Activated naive CD8-positive, alpha-beta T cell treated with anti-CD3 and anti-CD28 coated beads, Interleukin-2, amount 50 U/mL, for 16 hours (primary cell): ENCODE data around the gene SCGB1A1.

Source experiments
- DNase-seq: peaks from one replicate; pipeline ENCODE4 v3.0.0-alpha.2; 2020; ENCODE audit warnings: low read depth, low spot score

SCGB1A1 gene

DNA sequence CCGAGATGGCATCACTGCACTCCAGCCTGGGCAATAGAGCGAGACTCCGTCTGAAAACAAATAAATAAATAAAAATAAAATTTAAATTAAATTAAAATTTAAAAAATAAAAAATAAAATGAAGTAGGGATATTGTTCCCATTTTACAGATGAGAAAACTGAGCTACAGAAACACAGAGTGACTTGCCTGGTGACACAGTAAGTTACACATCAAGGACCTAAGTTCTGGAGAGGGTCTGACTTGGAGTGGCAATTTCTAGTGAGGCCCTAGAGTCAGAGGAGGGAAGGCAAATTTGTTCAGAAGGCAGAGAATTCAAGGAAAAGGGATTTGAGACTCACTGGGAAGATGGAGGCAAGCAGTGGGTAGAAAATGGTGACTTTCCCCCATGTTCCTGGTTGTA is 2.0 kb downstream of the SCGB1A1 start:
- no peak for DNase-seq

DNA sequence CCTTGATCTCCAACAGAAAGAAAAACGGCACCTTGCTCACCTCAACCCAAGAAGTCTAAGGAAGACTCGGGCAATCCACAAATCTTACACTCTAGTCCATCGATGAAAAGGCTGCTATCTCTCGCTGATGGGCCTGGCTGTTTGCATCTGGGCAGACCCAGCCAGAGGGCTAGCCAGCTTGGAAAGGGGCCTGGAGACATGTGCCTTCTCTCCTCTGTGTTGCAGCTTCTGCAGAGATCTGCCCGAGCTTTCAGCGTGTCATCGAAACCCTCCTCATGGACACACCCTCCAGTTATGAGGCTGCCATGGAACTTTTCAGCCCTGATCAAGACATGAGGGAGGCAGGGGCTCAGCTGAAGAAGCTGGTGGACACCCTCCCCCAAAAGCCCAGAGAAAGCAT is 3.2 kb downstream of the SCGB1A1 start:
- DNase-seq: no peak

DNA sequence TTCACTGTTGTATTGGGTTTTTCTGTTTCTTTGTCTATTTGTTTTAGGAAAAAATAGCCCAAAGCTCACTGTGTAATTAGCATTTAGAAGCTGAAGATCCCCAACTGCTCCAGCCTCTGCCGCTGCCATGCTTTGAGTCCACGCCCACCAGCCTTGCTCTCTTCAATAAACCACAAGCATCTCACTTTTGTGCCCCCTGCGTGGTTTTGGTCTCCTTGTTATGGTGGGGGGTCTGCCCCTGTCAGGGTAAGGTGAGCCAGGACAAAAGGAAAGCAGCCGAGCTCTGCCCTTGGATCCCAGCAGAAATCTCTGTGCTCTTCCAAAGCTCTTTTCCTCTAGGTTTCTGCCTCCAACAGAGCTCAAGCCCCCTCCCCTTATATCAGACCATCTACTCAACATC is 4.2 kb downstream of the SCGB1A1 start:
- no peak for DNase-seq

DNA sequence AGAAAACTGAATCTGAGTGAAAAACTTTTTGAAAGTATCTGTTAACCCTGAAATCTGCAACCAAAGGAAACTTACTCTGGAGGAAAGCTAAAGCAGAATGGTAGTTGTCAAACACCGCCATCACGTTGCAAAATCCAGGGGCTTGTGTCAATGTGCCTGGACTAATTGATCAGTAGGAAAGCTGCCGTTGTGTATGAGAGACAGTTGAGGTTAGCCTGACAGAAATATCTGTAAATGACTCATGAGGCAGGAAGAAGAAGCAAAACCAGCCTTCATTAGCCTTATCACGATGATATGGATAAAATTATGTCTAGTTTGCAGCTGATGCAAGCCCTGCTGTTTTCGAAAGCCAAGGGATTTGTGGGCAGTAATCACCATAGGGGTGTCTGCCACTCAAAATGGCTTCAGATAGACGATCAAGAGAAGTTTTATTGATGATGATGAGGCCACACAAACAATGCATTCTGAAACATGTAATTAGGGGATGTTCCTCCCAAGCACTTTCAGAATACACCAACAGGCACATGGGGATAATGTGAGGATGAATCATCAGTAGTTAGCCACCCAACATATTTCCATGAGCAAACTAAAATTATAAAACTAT is 8.9 kb downstream of the SCGB1A1 start:
- DNase-seq: no peak

DNA sequence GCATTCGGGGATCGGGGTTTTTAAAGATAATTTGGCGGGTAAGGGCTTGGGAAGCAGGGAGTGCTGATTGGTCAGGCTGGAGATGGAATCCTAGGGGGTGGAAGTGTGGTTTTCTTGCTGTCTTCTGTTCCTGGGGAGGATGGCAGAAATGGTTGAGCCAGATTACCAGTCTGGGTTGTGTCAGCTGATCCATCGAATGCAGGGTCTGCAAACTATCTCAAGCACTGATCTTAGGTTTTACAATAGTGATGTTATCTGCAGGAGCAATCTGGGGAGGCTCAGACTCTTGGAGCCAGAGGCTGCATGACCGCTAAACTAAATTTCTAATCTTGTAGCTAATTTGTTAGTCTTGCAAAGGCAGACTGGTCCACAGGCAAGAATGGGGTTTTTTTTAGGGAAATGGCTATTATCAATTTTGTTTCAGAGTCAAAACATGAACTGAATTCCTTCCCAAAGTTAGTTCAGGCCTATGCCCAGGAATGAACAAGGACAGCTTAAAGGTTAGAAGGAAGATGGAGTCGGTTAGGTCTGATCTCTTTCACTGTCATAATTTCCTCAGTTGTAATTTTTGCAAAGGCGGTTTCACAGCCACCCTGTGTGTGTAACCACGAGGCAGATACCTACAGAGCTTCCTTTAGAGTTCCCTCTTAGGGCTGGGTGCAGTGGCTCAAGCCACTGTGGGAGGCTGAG is 10.2 kb downstream of the SCGB1A1 start:
- no peak for DNase-seq

DNA sequence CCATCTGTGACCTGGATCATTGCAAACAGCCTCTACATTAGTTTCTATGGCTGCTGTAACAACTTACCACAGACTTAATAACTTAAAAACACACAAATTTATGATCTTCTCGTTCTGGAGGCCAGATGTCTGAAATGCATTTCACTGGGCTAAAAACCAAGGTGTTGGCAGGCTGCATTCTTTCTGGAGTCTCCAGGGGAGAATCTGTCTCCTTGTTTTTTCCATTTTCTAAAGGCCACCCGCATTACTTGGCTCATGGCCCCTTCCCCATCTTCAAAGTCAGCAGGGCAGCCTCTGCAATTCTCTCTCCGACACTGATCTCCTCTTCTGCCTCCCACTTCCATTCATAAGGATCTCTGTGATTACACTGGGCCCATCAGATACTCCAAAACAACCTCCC is 11.6 kb downstream of the SCGB1A1 start:
- no peak for DNase-seq

DNA sequence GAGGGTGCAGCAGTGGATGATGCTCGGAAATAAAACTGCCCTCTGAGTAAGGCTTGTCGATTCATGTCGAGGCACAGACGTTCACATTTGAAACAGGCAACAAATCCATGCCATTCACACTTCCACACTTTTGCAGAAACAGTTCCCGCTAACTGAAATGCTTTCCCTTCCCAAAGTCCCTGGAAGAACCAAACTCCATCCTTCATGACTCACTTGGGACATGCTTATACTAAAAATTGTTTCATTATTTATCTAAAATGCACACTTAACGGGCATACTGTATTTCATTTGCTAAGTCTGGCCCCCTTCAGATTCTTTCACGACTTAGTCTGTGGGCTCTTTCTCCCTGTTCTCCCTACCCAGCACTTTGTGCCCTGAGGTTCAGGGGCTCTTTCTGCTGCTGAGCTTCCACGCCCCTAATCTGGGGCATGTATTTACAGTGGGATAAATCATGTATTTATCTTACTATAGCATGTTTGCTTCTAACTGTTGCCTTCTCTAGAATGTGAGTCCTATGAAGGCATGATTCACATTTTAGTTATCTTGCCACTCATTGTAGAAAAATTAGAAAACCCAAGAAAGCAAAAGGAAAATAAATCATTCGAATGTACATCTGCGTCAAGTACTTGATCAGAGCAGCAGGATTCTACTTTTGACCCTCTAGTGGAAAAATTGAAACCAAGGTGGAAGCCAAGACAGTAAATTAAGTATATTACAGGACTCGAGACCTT is 12.5 kb downstream of the SCGB1A1 start:
- DNase-seq: no peak

DNA sequence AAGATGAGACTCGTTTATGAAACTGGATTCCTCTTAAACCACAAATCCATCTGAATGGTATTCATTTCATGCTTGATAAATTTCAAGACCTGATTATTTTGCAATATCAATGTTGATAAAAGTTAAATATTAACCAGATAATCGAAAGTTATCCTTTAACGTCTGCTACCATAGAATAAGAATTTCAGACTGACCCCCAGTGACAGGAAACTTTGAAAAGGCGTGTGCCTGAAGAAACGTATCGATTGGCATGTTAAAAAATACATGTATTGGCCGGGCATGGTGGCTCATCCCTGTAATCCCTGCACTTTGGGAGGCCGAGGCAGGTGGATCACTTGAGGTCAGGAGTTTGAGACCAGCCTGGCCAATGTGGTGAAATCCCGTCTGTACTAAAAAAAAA is 13.9 kb downstream of the SCGB1A1 start:
- no peak for DNase-seq

DNA sequence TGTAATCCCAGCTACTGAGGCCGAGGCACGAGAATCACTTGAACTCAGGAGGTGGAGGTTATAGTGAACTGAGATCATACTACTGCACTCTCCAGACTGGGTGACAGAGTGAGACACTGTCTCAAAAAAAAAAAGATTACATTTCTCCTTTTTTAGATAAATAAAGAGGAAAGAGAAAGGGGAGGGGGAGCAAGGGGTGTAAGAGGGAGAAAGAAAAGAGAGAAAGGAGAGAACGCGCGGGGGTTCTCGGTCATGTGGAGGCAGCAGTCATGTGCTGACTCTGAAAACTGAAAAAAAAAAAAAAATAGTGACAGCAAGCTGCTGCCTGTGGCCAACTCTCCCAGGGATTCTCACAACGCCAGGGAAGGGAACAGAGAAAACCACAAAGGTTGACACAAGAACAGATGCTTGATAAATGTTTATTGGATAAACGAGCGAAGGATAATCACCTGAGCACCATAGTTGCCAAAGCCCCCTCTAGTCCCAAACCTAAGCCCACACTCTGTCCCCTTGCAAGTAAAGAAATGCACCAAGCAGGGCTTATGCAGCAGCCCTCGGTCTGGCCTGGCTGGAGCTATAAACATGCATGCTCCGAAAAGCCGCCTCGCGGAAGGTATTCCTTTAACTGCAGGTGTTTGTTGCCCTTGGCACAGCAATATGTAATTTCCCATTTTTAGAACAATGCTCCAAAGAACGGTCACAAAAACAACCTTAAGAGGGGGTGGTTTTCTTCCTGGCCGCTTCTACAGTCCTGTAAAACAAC is 14.5 kb downstream of the SCGB1A1 start:
- no peak for DNase-seq

DNA sequence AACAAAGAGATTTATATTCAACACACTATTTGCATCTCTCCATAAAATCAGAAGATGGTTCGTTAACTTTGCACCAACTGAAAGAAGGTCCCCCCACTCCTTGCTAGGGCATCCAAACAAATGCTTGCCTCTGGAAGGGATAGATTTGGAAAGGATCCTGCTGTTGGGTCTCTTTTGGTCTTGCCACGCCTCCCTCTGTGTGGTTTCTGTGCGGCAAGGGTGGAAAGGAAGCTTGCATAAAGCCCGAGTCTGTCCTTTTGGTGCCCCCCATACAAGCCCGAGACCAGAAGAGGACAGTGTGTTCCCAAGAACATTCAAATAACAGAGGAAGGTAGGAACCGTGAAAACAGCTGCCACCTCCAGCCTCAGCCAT is 15.1 kb downstream of the SCGB1A1 start:
- no peak for DNase-seq

DNA sequence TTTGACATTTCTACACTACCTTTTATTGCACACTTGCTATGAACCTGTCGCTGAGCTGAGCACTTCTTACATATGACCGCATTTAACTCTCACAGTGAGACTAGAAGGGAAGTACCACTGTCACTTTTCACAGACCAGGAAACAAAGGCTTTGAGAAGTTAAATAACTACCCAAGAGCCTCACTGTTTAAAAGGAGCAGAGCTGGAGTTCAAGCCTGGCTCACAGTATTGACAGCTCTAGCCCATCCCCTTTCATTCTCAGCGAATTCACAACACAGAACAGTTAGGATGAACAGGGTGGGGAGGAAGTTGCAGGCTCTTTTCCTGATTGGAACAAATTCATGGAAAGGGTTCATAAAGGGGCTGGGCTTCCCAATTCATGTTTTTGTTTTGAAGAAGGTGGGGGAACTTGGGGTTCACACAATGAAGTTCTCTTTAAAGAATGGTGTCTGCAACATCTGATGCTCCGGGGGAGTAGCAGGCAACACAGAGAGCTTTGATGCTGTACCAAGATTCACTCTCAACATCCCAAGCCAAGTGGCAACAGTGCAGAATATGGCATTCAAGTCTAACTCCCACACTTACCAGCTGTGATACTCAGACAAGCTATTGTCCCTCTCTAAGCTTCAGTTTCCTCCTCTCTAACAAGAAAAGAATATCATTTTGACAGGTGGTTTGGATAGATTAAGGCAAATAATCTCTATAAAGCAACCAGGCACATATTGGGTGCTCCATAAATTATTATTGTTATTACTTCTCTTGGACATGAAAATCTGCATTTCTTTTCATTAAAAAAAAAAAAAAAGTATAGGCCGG is 17.2 kb downstream of the SCGB1A1 start:
- DNase-seq: no peak

DNA sequence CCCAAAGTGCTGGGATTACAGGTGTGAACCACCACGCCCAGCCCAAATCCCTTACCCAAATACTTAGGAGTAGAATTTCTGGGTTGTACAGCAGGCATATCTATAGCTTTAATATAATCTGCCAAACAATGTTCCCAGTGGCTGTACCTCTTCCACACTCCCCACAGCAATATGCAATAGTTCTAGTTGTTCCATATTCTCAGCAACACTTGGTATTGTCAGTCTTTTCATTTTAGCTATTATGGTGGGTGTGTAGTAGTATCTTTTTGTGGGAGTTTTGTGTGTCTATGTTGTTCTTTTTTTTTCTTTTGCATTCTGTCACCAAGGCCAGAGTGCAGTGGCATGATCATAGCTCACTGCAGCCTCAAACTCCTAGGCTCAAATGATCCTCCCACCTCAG is 18.8 kb downstream of the SCGB1A1 start:
- no peak for DNase-seq

DNA sequence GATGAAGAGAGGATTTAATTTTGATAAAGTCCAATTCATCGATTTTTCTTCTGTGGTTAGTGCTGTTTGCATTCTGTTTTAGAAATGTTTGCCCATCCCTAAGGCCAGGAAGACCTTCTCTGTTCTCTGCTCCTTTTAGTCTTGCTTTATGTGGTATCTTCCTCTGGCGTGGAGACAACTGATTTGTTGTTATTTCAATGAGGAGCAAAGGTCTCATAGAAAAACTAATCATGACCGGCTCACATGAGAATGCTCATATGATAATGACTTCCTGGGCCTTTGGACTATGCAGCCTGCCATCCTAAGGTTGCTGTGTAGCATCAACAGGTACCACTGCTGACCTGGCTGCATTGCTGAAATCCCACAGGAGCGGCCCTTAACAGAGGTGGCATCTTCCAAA is 19.8 kb downstream of the SCGB1A1 start:
- no peak for DNase-seq

DNA sequence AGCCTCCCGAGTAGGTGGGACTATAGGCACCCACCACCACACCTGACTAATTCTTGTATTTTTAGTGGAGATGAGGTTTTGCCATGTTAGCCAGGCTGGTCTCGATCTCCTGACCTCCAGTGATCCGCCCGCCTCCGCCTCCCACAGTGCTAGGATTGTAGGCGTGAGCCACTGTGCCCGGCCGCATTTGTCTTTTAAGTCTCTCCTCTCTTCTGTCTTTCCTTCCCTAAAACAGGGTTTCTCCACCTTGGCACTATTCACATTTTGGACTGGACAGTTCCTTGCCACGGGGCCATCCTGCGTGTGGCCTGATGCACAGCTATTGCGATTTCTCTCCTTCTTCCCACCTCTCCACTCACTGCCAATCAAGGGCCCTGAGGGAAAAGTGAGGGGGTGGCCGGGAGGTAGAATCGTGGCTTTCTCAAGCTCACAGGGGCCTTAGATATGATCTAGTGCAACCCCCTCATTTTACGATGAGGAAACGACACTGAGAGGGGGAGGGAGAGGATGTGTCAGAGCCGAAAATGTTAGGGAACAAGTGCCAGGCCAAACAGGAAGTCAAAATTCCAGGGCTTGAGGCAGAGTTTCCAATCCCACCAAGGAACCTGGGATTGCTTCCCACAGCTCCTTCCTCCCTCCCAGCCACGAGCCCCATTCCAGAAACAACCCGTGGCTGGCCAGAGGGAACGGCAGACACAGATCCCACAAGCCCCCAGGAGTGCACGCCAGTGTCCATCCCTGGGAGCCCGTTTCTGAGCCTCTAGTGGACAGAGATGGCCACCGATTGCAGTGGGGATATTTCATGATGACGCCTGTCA is 21.2 kb downstream of the SCGB1A1 start:
- DNase-seq: no peak

DNA sequence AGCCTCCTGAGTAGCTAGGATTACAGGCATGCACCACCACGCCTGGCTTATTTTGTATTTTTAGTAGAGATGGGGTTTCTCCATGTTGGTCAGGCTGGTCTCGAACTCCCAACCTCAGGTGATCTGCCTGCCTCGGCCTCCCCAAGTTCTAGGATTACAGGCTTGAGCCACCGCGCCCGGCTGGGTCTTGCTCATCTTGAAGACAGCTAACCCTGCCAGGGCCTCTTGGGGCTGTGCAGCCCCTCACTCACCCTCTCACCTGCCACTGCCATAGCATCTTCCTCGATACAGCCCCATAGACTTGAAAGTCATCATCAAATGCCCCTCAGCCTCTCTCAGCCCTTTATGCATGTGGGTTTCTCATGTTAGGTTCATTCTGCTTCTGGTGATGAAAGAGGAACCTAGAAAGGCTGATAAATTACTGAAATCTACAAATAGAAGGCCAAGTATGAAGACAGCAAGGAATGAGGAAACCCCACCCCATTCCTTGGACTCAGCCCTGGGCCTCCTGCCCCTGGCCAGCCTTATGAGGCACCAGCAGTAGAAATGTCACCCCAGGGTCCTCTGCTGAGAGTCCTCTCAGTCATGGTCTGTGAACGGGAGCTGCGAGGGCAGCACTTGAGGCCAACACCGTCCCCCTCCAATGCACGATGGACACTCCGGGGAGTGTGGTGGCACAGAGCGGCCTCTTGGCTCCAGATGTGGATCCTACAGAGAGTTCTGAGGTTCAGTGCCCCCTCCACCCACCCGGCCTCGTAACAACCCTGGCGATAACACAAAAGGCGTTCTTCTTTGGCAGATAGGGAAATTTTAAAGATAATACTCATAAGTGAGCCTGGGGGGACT is 24.8 kb downstream of the SCGB1A1 start:
- no peak for DNase-seq

DNA sequence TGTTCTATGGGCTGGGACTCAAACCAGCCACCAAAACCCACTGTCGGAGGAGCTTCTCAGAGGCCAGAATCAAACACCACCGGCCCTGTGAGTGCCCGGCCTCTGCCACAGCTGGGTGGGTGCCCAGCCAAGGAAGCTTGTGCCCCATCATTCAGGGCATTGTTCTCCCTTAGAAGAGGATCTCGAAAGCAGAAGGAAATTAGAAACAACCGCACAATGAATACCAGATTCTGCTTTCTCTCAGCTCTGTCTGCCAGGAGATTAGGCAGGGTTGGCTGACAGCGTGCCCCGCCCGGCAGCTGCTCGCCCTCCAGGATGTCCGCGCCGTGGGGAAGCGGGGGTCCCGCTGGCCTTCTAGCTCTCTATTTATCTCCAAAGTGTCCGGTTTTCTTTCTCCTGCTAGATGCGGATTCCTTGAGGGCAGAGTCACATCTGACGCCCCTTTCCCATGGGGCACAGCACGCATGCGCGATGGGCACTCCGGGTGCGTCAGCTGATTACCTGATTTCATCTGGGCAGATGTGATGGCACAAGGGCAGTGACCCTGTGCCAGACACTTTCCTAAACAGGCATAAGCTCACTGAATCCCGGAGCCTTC is 25.5 kb downstream of the SCGB1A1 start:
- no peak for DNase-seq

DNA sequence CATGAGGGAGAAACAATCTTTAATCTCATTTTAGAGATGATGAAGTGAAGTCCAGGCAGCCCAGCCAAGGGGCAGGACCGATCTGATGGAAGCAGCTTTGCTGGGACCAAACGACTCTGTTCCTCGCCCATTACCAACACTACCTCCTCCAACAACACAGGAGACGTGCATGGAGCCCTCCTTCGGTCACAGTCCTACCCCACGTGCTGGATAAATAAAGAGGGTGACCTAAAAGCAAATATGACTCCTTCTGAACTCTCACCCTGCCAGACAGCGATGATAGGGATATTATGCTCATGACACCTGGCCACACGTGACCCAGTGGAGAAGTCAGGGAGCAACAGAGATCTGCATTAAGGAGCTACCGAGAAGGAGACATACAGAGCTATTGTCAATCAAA is 26.0 kb downstream of the SCGB1A1 start:
- no peak for DNase-seq

DNA sequence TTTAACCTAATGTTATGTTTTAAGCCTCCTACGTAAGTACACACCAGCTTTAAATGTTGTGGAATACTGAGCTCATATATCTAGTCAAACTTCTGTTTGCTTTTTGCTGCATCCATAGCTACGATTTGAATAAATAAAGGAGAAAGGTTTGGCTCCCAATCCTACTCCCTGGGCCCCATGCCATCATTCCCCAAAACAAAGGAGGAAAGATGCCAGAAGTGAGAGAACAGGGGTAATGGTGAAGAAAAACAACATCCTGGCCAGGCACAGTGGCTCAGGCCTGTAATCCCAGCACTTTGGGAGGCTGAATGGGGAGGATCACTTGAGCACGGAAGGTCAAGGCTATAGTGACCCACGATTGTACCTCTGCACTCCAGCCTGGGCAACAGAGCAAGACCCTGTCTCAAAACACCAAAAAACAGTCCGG is 26.5 kb downstream of the SCGB1A1 start:
- DNase-seq: no peak

DNA sequence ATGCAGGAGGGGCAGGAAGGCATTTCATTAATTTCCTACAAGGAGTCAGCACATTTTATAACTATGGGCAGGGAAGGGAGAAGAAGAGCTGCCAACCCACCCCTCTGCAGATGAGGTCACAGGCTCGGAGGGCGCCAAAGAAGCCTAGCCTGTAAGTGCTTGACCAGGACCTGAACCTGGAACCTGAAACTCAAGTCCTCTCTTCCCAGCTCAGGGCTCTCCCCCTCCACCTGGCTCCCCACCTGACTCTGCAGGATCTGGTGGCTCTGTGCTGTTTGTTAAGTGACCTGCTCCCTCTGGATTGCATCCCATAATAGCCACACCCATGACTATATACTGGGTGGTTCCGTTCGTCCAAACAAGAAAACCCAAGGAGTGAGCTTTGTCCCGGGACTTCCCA is 27.3 kb downstream of the SCGB1A1 start:
- no peak for DNase-seq
